HUDEP-2 (cell line): ENCODE measurements around the gene CTSA.

ENCODE experiments used
- DNase-seq, 76 experiments: peaks; one replicate each; lab custom pipeline; 2025; ENCODE audit not compliant: unreplicated experiment in 76 of 76; lab: John Stamatoyannopoulos, UW

The CTSA gene

DNA sequence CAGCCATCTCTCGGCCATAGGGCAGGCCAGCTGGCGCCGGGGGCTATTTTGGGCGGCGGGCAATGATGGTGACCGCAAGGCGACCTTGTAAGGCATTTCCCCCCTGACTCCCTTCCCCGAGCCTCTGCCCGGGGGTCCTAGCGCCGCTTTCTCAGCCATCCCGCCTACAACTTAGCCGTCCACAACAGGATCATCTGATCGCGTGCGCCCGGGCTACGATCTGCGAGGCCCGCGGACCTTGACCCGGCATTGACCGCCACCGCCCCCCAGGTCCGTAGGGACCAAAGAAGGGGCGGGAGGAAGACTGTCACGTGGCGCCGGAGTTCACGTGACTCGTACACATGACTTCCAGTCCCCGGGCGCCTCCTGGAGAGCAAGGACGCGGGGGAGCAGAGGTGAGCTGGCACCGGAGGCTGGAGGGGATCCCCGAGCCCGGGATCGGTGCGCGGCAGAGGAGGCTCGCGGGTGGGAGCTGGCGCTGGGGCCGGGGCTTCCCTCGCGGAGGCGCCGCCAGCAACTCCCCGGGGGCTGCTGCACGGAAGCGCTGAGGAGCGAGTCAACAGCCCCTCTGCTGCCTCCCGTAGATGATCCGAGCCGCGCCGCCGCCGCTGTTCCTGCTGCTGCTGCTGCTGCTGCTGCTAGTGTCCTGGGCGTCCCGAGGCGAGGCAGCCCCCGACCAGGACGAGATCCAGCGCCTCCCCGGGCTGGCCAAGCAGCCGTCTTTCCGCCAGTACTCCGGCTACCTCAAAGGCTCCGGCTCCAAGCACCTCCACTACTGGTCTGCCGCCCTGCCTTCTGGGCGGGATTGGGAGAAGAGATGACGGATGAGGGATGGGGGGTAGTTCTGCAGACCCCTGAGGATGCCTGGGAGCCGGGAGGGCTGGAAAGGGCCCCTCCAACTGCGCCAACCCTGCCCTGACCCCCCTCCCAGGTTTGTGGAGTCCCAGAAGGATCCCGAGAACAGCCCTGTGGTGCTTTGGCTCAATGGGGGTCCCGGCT lies at the start of gene CTSA, which contains the start of gene NEURL2:
TSS of gene CTSA (plus strand) at position 351 of the 999 bp plus-strand sequence. CDS start at position 585, 234 bp downstream.
TSS of gene NEURL2 (minus strand) at position 224 of the 999 bp plus-strand sequence. CDS start at position 7, 217 bp downstream.
- peak in 74 of 76 experiments; percentile 35 to 94 (median 77) for DNase-seq

GRCh38 chr20:45841407-45842129 lies 49.6 kb upstream of the CTSA start:
- no peak for DNase-seq

DNA sequence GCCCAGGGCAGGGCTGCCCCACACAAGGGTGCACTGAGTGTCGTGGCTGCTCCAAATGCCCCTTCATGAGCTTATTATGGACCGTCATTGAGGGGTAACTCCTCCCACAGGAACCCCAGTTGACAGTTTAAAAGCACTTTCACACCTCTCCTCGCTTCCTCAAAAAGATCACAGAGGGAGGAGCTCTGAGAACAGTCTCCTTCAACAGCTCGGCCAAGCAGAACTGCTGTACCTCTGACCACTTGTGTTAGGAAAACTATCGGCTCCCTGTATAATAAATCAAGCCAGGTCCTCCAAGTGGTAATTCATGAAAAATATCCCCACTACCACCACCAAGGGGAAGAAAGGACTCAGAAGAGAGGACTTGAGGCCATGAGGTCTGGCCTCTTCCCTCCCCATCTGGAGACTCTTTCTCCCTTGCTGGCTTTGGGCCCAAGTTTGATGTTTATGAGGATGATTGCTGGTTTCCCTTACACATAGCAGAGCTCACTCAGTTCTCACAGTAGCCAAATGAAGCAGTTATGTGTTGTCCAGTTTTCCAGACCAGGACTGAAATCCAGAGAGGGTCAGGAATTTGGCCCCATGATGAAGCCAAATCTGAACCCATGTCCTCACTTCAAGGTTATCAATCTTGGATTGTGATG lies 48.8 kb upstream of the CTSA start:
- no peak for DNase-seq

DNA sequence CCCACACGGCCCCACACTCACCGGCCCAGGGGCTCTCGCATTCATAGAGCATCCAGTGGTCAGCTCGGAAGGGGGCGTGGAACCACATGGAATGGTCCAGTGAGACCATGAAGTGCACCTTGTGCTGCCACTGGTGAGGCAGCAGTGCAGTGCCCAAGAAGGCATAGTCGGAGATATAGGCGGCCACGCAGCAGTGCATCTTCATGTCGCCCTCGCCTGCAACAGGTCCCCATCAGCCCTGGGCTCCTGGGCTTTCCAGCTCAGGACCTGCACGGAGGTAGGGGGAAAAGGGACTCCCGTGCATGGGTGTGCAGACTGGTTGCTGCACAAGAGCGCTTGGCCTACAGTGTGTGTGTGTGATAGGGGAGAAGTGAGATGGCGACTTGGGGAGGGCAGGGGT lies 47.6 kb upstream of the CTSA start:
- no peak for DNase-seq

DNA sequence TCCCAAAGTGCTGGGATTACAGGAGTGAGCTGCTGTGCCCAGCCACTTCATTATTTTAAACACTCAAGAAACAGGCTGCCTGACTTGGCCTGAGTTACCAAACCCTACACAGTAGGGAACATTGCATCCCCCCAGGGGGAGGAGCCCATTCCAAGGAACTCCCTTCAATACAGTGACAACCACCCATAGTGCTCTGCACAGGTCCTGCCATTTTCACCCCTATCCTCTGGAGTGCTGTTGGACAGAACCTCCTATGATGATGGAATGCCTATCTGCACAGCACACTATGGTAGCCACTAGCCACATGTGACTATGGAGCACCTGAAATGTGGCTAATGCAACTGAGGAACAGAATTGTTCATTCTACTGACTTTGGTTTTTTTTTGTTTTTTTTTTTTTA lies 45.7 kb upstream of the CTSA start:
- DNase-seq, result no peak

GRCh38 chr20:45848421-45848820 lies 42.7 kb upstream of the CTSA start:
- DNase-seq, result no peak

- DNase-seq, result no peak
Observed at GRCh38 chr20:45848969-45849582, 42.1 kb upstream of the CTSA start.

DNA sequence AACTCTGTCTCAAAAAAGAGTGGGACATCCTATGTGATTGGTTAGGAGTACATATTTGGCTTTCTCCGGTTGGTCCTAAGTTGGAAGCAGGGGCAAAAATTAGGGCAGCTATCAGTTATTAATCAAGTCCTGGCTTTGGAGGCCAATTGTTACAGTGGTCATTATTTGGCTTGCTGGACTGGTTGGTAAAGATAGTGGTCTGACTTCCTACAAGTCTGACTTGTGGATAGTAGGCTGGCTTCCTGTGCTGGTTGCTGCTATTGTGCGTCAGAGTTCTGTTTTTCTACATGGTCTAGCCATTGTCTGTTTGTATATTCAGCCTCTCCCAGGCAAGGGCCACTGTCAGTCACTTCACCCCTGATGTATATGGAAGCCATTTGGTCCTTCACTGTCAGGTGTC lies 40.9 kb upstream of the CTSA start:
- DNase-seq, result no peak

DNA sequence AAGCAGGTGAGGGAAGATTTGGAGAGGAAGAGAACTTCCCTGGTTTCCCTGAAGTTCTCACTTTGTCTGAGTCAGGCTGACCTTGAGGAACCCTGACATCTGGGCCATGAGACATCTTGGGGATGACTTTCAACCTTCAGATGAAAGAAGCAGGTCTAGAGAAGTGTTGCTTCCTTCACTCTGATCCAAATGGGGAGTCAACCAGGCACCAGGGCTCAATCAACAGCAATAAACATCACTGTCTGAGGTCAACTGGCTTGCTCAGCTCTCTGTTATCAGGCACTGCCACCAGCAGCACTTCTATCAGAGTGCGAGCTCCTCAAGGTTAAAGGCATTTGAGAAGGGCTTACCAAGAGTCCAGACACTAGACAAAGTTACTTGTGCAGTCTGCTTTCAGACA lies 40.2 kb upstream of the CTSA start:
- DNase-seq, result peak in 69 of 76 experiments; percentile 7 to 78 (median 49)

DNA sequence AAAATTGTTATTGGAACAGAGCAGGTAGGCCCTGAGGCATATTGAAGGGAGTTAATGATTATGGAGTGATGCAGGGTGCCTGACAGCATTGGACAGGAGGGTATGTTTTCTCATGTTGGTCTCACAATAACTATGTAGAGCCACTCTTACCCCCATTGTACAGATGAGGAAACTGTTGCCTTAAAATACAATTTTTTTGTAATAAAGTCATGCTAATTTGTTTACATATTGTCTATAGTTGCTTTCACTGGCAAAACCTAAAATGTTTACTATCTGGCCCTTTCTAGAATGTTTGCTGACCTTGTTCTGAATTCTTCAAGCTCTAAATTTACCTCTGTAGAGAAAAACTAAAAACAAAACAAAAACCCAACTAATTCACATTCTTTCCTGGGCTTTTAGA lies 39.6 kb upstream of the CTSA start:
- DNase-seq, result no peak

DNA sequence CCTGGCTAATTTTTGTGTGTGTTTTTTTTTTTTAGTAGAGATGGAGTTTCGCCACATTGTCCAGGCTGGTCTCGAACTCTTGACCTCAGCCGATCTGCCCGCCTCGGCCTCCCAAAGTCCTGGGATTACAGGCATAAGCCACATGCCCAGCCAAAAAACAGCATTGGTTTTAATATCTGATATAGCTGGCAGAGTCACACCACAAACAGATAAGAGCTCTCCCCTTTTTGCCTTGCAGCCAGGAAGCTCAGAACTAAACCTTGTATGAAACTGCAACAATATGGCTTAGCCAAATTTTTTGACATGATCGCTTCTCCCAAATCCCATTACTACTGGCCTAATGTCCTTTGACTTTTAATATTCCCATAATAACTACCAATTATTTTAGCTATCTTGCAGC lies 38.8 kb upstream of the CTSA start:
- DNase-seq, result peak in 18 of 76 experiments; percentile 7 to 42 (median 26)

DNA sequence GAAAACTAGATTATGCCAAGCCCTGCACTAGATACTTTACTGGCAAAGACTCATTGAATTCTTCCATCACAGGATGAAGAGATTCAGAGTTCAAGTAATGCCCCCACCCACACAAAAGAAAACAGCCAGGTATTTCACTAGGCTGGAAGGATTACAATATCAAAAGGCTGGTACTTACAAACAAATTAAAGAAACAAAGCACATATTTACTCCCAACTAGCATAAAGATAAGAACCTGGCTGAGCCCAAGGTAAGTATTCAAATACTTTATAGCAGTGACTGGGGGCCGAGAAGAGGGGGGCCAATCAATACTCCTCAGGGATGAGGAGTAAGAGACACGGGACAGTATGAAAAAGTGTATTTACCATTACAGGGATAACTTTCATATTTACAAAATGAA lies 37.7 kb upstream of the CTSA start:
- DNase-seq, result no peak

DNA sequence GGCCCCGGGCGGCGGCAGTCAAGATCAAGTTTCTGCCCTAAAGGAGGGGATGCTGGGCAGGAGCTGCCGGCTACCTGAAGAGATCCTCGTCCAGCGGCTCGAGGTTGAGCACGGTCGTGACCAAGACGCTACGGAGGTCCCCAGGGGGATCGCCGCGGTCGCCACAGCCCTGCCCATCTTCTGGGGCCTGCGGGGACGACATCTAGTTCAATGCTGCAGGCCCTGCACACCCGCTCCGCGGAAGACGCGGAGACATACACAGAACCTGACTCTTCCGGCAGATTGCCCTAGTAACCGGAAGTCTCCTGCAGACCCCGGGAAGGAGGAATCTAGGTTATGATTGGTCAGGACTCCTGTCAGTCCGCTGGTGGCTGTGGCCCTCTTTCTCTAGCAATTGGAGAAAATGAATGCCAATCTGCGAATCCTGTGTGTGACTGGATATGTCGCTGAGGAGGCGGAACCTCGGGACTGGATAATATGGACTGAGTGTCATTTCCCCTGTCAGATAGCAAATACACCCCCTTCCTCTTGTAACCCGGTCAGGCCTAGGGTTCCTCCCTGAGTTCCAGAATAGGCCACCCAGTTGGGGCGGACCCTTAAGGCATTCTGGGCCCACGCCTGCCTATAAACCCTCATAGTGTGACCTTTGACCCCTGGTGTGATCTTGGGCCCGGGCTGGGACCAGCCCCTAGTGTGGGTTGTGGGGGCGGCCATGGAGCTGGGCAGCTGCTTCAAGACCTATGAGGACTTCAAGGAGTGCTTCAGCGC lies 33.8 kb upstream of the CTSA start, which contains the start of the genes ACOT8 and ZSWIM3:
TSS of gene ACOT8 (minus strand) at position 279 of the 768 bp plus-strand sequence. CDS start at position 202, 77 bp downstream.
TSS of gene ZSWIM3 (plus strand) at position 501 of the 768 bp plus-strand sequence. CDS start at position 713, 212 bp downstream.
- peak; percentile 33 to 100 (median 98) for DNase-seq

DNA sequence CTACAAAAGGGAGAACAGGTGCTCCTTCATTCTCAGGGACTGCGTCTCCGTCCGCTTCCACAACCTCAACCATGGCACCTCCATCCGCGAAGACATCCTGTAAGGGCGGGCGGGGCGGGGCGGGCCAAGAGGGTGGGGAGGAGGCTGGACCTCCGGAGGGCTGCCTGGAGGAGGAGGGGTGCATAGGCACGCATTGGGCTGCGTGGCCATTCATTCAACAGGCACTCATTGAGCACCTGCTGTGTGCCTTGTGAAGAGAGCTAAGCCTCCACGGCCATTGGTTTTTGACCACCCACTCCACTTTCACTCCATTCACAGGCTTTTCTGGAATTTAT lies 33.3 kb upstream of the CTSA start:
- peak in 51 of 76 experiments; percentile 13 to 78 (median 58) for DNase-seq

GRCh38 chr20:45859916-45860315 lies 31.2 kb upstream of the CTSA start:
- DNase-seq, result no peak

GRCh38 chr20:45860560-45861220 lies 30.4 kb upstream of the CTSA start:
- DNase-seq, result peak in 13 of 76 experiments; percentile 5 to 55 (median 24)

- DNase-seq, result peak in 27 of 76 experiments; percentile 4 to 63 (median 33)
Observed at GRCh38 chr20:45861221-45862075, 29.7 kb upstream of the CTSA start.
